ENCODE results near the gene HTR1D.
A peak's percentile ranks its signal among the peaks of the same experiment; 100 is the strongest.

HTR1D gene

GRCh38 chr1:23150125-23150524, 67.2 kb downstream of the HTR1D start:
- DNase-seq: no peak

GRCh38 chr1:23149114-23149513, 68.2 kb downstream of the HTR1D start:
- DNase-seq: no peak

- DNase-seq: peak; percentile 47
Measured at GRCh38 chr1:23148084-23148483, 69.2 kb downstream of the HTR1D start.

Data from CD4-positive, alpha-beta T cell treated with Interleukin-17A for 1 hour (primary cell).